ENCODE measurements around the gene APH1A.
A peak's percentile ranks its signal among the peaks of the same experiment; 100 is the strongest.
"Not testable (repeated sequence)": the region's sequence is repeated elsewhere in the genome, so short reads cannot be mapped to it uniquely, and the experiment has no call there.

The APH1A gene

GRCh38 chr1:150271291-150271959 is 2.6 kb upstream of the APH1A start:
- no peak for DNase-seq
- intact Hi-C loops (cut with DNase I) = no loop called here

GRCh38 chr1:150269451-150269850 is 635 bp upstream of the APH1A start:
- intact Hi-C loops (cut with DNase I) = no loop called here
- no peak for DNase-seq

GRCh38 chr1:150268340-150268704 is 494 bp downstream of the APH1A start:
- intact Hi-C loops (cut with DNase I) = no loop called here
- no peak for DNase-seq

- intact Hi-C loops (cut with DNase I) = no loop called here
- no peak for DNase-seq
Observed at GRCh38 chr1:150267896-150268295, 920 bp downstream of the APH1A start.

GRCh38 chr1:150263549-150263948 is 5.3 kb downstream of the APH1A start:
- intact Hi-C loops (cut with DNase I) = no loop called here

GRCh38 chr1:150262388-150263320 is 6.2 kb downstream of the APH1A start:
- intact Hi-C loops (cut with DNase I) = no loop called here
- no peak for DNase-seq

More at GRCh38 chr1:150263549-150263948, 5.3 kb downstream of the APH1A start:
- DNase-seq = no peak

- DNase-seq = no peak
- intact Hi-C loops (cut with DNase I) = no loop called here
Observed at GRCh38 chr1:150261367-150261766, 7.4 kb downstream of the APH1A start.

GRCh38 chr1:150259758-150260669 is 8.8 kb downstream of the APH1A start:
- DNase-seq = no peak
- intact Hi-C loops (cut with DNase I) = no loop called here

- peak in 2 of 10 donors; percentile 47 to 49 for DNase-seq
- intact Hi-C loops (cut with DNase I) = no loop called here
Observed at GRCh38 chr1:150259217-150259616, 9.6 kb downstream of the APH1A start.

GRCh38 chr1:150257624-150258585 is 10.9 kb downstream of the APH1A start, which contains the start of gene CA14:
Gene CA14 (plus strand): TSS chr1:150257774. CDS start chr1:150258129, 355 bp downstream.
- intact Hi-C loops (cut with DNase I) = loop anchor here (1.0 kb wide), 1 partner anchor 23 kb away; no protein-coding TSS in a partner anchor
- DNase-seq = peak in 9 of 10 donors; percentile 37 to 94 (median 58)

GRCh38 chr1:150256554-150257341 is 12.1 kb downstream of the APH1A start:
- intact Hi-C loops (cut with DNase I) = loop anchor here (1.0 kb wide), 1 partner anchor 25 kb away; no protein-coding TSS in a partner anchor

GRCh38 chr1:150256198-150256553 is 12.6 kb downstream of the APH1A start:
- intact Hi-C loops (cut with DNase I) = no loop called here

More at GRCh38 chr1:150256554-150257341, 12.1 kb downstream of the APH1A start:
- peak in 9 of 10 donors; percentile 55 to 96 (median 79) for DNase-seq

GRCh38 chr1:150249936-150250335 is 18.9 kb downstream of the APH1A start:
- no peak for DNase-seq
- intact Hi-C loops (cut with DNase I) = no loop called here

More at GRCh38 chr1:150256198-150256553, 12.6 kb downstream of the APH1A start:
- DNase-seq = no peak

- no peak for DNase-seq
- intact Hi-C loops (cut with DNase I) = no loop called here
Observed at GRCh38 chr1:150243003-150243402, 25.8 kb downstream of the APH1A start.

- intact Hi-C loops (cut with DNase I) = loop anchor here (10.0 kb wide), 1 partner anchor 47 kb away; the partner anchor contains the start of gene CIART
Observed at GRCh38 chr1:150237746-150238145, 31.1 kb downstream of the APH1A start.

GRCh38 chr1:150237176-150237575 is 31.6 kb downstream of the APH1A start:
- intact Hi-C loops (cut with DNase I) = loop anchor here (10.0 kb wide), 1 partner anchor 48 kb away; the partner anchor contains the start of gene CIART
- DNase-seq = not testable (repeated sequence)

More at GRCh38 chr1:150237746-150238145, 31.1 kb downstream of the APH1A start:
- DNase-seq = no peak

GRCh38 chr1:150236614-150237100 is 32.2 kb downstream of the APH1A start:
- DNase-seq = no peak
- intact Hi-C loops (cut with DNase I) = loop anchor here (10.0 kb wide), 1 partner anchor 48 kb away; the partner anchor contains the start of gene CIART
